Neural progenitor cell (in vitro differentiated cells): ENCODE measurements around the gene GMDS.

Experiments used
- CTCF ChIP-seq: fragments of 200-600 bp; sonication (generic); IDR thresholded peaks from 2 replicates; pipeline ENCODE4 v1.5.1; 2017; ENCODE audit warnings: antibody characterized with exemption, mild to moderate bottlenecking
- EZH2phosphoT487 ChIP-seq: fragments of 200-600 bp; sonication (generic); IDR thresholded peaks from 2 replicates; pipeline ENCODE4 v1.6.1; 2017; ENCODE audit warnings: antibody characterized with exemption

GRCh38 chr6:1679031-1679687 is 566.2 kb downstream of the GMDS start:
- TF ChIP-seq CTCF (no peak), EZH2phosphoT487 (no peak)
